GM13977 (cell line): ENCODE results near the gene CMC2.

ENCODE experiments used
- DNase-seq: peaks from one replicate; pipeline ENCODE4 v3.0.0; 2012; ENCODE audit warnings: low spot score
- CTCF ChIP-seq: IDR thresholded peaks from 2 replicates; pipeline ENCODE4 v1.5.1; 2012; ENCODE audit warnings: mild to moderate bottlenecking, control low read depth; ENCODE audit not compliant: insufficient read depth; ENCODE audit errors: extremely low read depth, missing control alignments
- in situ Hi-C: fragments of 300-500 bp; cut with MboI; formaldehyde crosslinking; loops from one replicate; pipeline ENCODE4 v1.12.0; 2022; ENCODE audit warnings: low sequenced_read_pairs, low pct_unique_long_range_greater_than_20kb, mixed read lengths, inconsistent platforms; ENCODE audit not compliant: unreplicated experiment

The CMC2 gene

DNA sequence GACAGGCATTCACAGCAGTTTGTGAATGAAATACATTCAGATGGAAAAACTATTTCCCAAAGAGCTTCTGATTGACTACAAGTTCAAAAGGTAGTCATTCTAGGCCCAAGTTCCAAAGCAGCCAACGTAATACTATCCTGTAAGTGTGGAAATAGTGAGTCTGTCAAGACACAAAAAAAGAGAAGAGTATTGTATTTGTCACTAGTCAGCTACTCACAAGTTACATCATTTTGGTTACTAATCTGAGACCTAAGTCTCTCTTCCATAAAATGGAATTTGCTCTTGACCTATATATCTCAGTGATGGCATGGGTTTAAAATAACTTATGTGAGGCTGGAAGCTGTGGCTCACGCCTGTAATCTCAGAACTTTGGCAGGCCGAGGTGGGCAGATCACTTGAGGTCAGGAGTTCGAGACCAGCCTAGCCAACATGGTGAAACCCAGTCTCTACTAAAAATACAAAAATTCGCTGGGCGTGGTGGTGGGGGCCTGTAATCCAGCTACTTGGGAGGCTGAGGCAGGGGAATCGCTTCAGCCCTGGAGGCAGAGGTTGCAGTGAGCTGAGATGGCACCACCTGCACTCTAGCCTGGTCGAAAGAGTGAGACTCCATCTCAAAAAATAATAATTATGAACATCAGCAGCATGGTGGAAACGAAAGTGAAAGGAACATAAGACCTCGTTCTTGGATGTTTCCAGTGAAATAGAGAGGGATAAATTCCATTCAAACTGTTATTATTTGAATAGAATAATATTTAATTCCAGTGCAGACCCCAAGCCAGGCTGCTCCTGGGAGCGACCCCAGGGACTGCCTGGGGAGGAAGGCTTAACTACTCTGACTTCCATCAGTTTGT, 2.9 kb downstream of the CMC2 start:
- in situ Hi-C loops = no loop called here
- no peak for DNase-seq
- no peak for TF ChIP-seq CTCF

DNA sequence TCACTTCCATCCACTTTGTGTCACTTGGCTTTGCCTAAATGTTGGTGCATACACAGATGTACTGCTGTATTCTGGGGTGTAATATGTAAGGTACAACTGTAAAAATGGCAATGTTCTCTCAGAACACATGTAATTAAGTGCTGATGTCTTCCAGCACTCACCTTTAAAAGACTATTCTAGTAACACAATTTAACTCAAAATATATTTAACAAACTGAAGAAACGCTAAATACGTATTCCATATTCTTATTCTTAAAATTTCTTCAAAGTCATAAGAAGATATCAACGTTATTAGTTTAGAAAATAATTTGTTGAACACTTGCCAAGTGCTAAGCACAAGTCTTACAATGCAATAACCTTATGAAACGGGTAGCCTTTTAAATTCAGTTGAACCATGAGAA, 3.6 kb downstream of the CMC2 start:
- TF ChIP-seq CTCF = no peak
- in situ Hi-C loops = no loop called here
- DNase-seq = no peak

DNA sequence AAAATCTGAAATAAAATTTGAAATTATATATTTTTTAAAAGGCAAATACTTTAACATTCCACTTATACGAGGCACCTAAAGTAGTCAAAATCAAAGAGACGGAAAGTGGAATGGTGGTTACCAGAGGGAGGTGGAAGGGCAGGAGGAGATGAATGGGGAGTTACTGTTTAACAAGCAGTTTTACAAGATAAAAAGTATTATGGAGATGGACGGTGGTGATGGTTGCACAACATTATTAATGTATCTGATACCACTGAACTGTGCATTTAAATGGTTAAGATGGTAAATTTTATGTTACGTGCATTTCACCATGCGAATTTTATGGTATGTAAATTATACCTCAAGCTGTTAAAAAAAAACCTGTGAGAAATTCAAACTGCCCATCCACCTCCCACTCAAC, 5.4 kb downstream of the CMC2 start:
- DNase-seq = no peak
- no peak for TF ChIP-seq CTCF
- in situ Hi-C loops = no loop called here

GRCh38 chr16:81000873-81001272, 5.8 kb downstream of the CMC2 start:
- DNase-seq = no peak
- in situ Hi-C loops = no loop called here
- no peak for TF ChIP-seq CTCF

GRCh38 chr16:80997964-80998620, 8.6 kb downstream of the CMC2 start:
- no peak for TF ChIP-seq CTCF
- no peak for DNase-seq
- in situ Hi-C loops = no loop called here

DNA sequence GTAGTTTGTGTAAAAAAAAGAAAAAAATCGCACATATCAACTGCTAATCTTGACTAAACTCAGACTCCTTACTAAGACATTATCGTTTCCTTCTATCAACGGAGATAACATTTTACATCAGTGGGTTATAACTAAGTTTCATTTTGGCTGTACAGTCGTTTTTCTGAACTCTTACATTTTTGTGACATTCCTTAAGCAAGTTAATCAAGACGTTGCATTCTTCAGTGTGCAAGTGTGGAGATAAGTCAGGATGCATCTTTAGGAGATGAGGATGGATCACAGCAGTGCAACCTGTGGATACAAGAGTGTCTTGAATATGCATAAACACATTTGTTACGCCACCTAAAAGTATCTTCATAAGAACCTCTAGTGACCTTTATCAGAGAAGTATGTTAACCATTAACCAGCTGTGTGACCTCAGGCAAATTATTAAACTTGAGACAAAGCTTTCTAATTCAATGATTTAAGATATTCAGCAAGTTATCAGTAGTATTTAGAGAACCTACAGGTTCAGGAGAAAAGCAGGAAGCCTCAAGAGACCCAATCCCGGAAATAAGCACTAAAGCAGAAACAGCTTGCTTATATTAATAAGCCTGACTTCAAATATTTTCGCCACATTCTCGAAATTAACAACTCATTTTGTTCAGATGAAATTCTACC, 9.4 kb downstream of the CMC2 start:
- DNase-seq = peak; percentile 8
- no peak for TF ChIP-seq CTCF
- in situ Hi-C loops = no loop called here
